Left ventricle myocardium inferior (tissue), 1 donor: ENCODE data around the gene ARFGAP1. TPM values are rescaled to one million over a fixed set of nuclear protein-coding genes. Genes with fewer than 3 reads are reported as not detected.

Experiments used
- DNase-seq: peaks from one replicate; pipeline ENCODE4 v3.0.0-alpha.2; 2020
- H3K27ac ChIP-seq: fragments of 200-600 bp; replicated peaks from 2 replicates; pipeline ENCODE4 v1.8.0; 2021
- H3K27me3 ChIP-seq: fragments of 200-600 bp; 2 replicates; pipeline ENCODE4 v1.8.0; 2021; ENCODE audit warnings: low read depth
- H3K36me3 ChIP-seq: fragments of 200-600 bp; 2 replicates; pipeline ENCODE4 v1.8.0; 2021
- H3K4me1 ChIP-seq: fragments of 200-600 bp; 2 replicates; pipeline ENCODE4 v1.8.0; 2021
- H3K4me3 ChIP-seq: fragments of 200-600 bp; 2 replicates; pipeline ENCODE4 v1.8.0; 2021; ENCODE audit warnings: mild to moderate bottlenecking, moderate library complexity
- H3K9me3 ChIP-seq: fragments of 200-600 bp; replicated peaks from 2 replicates; pipeline ENCODE4 v1.8.0; 2021
- intact Hi-C: fragments of 100-400 bp; cut with micrococcal nuclease; formaldehyde crosslinking; loops from one replicate; pipeline ENCODE4 v1.11.0; 2022
- total RNA-seq: library from RNA; stranded (reverse); fragmentation: NEBNext Ultra II Directional; extraction: Animal tissue kit (Norgen Biotek cat#: 25700); gene quantifications from one replicate; pipeline ENCODE4 v1.2.1, GENCODE V29; 2021
- TF ChIP-seq, protein P1 (sequence below): fragments of 200-600 bp; IDR thresholded peaks from 2 replicates; pipeline ENCODE4 v1.8.0; 2021; ENCODE audit warnings: antibody characterized with exemption, mild to moderate bottlenecking, borderline replicate concordance
- donor health status: DM: no; HTN: yes; CAD: no; lungs with severe emphysema.

ARFGAP1 gene
- total RNA-seq, 1 donor from 2014 or later: 33.4 TPM

- no peaks in the 10 kb centered on the region for H3K36me3 ChIP-seq
- peaks cover 67% of the 10 kb centered on the region for H3K27me3 ChIP-seq
- H3K4me1 ChIP-seq: peaks cover 8% of the 10 kb centered on the region
- no peak overlapping the region for H3K27ac ChIP-seq
- TF ChIP-seq, protein P1, sequence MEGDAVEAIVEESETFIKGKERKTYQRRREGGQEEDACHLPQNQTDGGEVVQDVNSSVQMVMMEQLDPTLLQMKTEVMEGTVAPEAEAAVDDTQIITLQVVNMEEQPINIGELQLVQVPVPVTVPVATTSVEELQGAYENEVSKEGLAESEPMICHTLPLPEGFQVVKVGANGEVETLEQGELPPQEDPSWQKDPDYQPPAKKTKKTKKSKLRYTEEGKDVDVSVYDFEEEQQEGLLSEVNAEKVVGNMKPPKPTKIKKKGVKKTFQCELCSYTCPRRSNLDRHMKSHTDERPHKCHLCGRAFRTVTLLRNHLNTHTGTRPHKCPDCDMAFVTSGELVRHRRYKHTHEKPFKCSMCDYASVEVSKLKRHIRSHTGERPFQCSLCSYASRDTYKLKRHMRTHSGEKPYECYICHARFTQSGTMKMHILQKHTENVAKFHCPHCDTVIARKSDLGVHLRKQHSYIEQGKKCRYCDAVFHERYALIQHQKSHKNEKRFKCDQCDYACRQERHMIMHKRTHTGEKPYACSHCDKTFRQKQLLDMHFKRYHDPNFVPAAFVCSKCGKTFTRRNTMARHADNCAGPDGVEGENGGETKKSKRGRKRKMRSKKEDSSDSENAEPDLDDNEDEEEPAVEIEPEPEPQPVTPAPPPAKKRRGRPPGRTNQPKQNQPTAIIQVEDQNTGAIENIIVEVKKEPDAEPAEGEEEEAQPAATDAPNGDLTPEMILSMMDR: no peak
- intact Hi-C loops: no loop called here
- H3K4me3 ChIP-seq: no peak overlapping the region
- H3K9me3 ChIP-seq: peaks cover 6% of the 10 kb centered on the region
- DNase-seq: no peak
Observed at GRCh38 chr20:63323357-63323981, 50.9 kb downstream of the ARFGAP1 start.

DNA sequence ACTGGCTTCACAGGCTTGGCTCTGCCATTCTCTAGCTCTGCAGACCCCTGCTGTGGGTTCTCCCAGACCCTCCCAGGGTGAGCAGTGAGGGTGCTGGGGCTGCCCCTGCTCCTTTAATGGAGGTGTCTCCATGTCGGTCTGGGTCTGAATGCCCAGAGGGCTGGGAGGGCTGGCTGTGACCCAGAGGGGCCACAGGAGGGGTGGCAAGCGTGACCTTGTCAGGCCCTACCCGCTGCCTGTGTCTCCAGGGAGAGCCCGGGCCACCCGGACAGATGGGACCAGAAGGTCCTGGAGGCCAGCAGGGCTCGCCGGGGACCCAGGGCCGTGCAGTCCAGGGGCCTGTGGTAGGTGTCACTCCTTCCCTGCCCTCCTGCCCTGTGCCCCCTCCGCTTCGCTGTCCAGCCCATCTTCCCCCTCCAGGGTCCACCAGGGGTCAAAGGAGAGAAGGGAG, 52.4 kb downstream of the ARFGAP1 start:
- H3K36me3 ChIP-seq: no peaks in the 10 kb centered on the region
- H3K27me3 ChIP-seq: peaks cover 66% of the 10 kb centered on the region
- intact Hi-C loops: no loop called here
- H3K4me3 ChIP-seq: no peak overlapping the region
- DNase-seq: no peak
- H3K4me1 ChIP-seq: peaks cover 8% of the 10 kb centered on the region
- TF ChIP-seq, protein P1: no peak
- H3K27ac ChIP-seq: no peak overlapping the region
- peaks cover 6% of the 10 kb centered on the region for H3K9me3 ChIP-seq

GRCh38 chr20:63325554-63326313, 53.1 kb downstream of the ARFGAP1 start:
- peaks cover 6% of the 10 kb centered on the region for H3K4me1 ChIP-seq
- peaks cover 6% of the 10 kb centered on the region for H3K9me3 ChIP-seq
- intact Hi-C loops: no loop called here
- TF ChIP-seq, protein P1: no peak
- H3K36me3 ChIP-seq: no peaks in the 10 kb centered on the region
- H3K27ac ChIP-seq: no peak overlapping the region
- peaks cover 66% of the 10 kb centered on the region for H3K27me3 ChIP-seq
- peak; percentile 9 for DNase-seq
- no peak overlapping the region for H3K4me3 ChIP-seq

GRCh38 chr20:63326314-63327230, 54.0 kb downstream of the ARFGAP1 start:
- H3K36me3 ChIP-seq: no peaks in the 10 kb centered on the region
- DNase-seq: peak; percentile 3
- H3K27ac ChIP-seq: peak overlapping the region; percentile 18
- peaks cover 4% of the 10 kb centered on the region for H3K4me1 ChIP-seq
- H3K4me3 ChIP-seq: no peak overlapping the region
- peaks cover 6% of the 10 kb centered on the region for H3K9me3 ChIP-seq
- H3K27me3 ChIP-seq: peaks cover 65% of the 10 kb centered on the region
- TF ChIP-seq, protein P1: no peak
- intact Hi-C loops: no loop called here

- Histone ChIP-seq H3K27me3 (peaks cover 64% of the 10 kb centered on the region), H3K4me1 (peaks cover 4% of the 10 kb centered on the region), H3K36me3 (no peaks in the 10 kb centered on the region), H3K27ac (peak overlapping the region; percentile 18), H3K9me3 (peaks cover 11% of the 10 kb centered on the region), H3K4me3 (no peak overlapping the region)
- TF ChIP-seq, protein P1: no peak
- intact Hi-C loops: no loop called here
- DNase-seq: no peak
Observed at GRCh38 chr20:63327231-63327745, 54.7 kb downstream of the ARFGAP1 start.
